Right lobe of liver (tissue), 4 donors: Measurements from ENCODE around the gene NSUN5.

Source experiments
- POLR2A ChIP-seq: fragments of 450-650 bp; IDR thresholded peaks from one replicate; pipeline ENCODE4 v1.6.1; 2017; ENCODE audit warnings: antibody characterized with exemption, mild to moderate bottlenecking
- TF ChIP-seq, protein P1 (sequence below), 4 donors: fragments of 200-600 bp in 3 of 4; fragments of 450-650 bp in 1 of 4; IDR thresholded peaks; one replicate each; pipeline versions ENCODE4 v1.5.1 to v1.8.0; 2016 to 2022; ENCODE audit warnings: antibody characterized with exemption in 4 of 4, mild to moderate bottlenecking in 2 of 4
- donor health status: DM: no; HTN: no; CAD: no.
- donor health status: DM: no; HTN: no; CAD: no.
- donor health status: DM: no; HTN: yes; CAD: no.

DNA sequence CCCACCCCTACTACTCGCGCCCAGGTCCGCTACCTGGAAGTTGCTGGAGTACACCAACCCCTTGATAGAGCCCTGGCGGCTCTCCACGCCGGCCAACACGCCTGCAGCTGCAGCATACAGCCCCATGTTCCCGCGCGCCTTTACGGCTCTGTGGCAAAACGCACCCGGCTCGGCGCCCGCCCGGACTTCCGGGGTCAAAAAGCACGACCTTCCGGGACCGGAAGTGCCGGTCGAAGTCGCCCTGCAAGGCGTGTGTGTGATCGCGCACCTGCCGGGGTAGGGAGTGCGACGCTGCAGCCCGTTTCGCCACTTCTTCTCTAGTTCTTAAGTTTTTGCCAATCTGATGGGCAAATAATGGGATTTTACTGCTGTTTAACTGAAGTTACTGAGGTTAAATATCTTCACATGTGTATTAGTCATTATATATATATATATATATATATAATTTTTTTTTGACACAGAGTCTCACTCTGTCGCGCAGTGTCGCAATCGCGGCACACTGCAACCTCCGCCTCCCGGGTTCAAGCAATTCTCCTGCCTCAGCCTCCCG lies at the start of gene NSUN5:
- TF ChIP-seq, protein P1, sequence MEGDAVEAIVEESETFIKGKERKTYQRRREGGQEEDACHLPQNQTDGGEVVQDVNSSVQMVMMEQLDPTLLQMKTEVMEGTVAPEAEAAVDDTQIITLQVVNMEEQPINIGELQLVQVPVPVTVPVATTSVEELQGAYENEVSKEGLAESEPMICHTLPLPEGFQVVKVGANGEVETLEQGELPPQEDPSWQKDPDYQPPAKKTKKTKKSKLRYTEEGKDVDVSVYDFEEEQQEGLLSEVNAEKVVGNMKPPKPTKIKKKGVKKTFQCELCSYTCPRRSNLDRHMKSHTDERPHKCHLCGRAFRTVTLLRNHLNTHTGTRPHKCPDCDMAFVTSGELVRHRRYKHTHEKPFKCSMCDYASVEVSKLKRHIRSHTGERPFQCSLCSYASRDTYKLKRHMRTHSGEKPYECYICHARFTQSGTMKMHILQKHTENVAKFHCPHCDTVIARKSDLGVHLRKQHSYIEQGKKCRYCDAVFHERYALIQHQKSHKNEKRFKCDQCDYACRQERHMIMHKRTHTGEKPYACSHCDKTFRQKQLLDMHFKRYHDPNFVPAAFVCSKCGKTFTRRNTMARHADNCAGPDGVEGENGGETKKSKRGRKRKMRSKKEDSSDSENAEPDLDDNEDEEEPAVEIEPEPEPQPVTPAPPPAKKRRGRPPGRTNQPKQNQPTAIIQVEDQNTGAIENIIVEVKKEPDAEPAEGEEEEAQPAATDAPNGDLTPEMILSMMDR (IDR thresholded peaks at IDR 0.05), result no peak
- TF ChIP-seq POLR2A, result peak; percentile 42
